Lower leg skin (tissue), 4 donors: ENCODE data around the gene MBOAT2. TPM values are rescaled to one million over a fixed set of nuclear protein-coding genes. Genes with fewer than 3 reads are reported as not detected.

ENCODE experiments used
- DNase-seq, 2 donors: peaks; one replicate each; pipeline ENCODE4 v3.0.0-alpha.2; 2019; ENCODE audit warnings: low spot score in 2 of 2
- H3K4me3 ChIP-seq: fragments of 200-600 bp; sonication (generic); 2 replicates; pipeline ENCODE4 v1.5.1; 2017; ENCODE audit warnings: mild to moderate bottlenecking, low read depth; ENCODE audit not compliant: poor library complexity, severe bottlenecking
- CTCF ChIP-seq, 3 donors: fragments of 450-650 bp; IDR thresholded peaks; one replicate each; pipeline ENCODE4 v1.5.1; 2016; ENCODE audit warnings: antibody characterized with exemption in 3 of 3, mild to moderate bottlenecking in 3 of 3, moderate library complexity in 2 of 3
- POLR2A ChIP-seq, 2 donors: fragments of 450-650 bp; IDR thresholded peaks; one replicate each; pipeline ENCODE4 v1.6.1; 2016 to 2017; ENCODE audit warnings: antibody characterized with exemption in 2 of 2, mild to moderate bottlenecking in 1 of 2, moderate library complexity in 1 of 2
- WGBS, 2 donors: methylation state at CpG; one replicate each; pipeline ENCODE4 v1.1.5; 2018; 5-methylcytosine and 5-hydroxymethylcytosine counted together
- intact Hi-C: fragments of 100-400 bp; cut with DNase I; formaldehyde crosslinking; loops from one replicate; pipeline ENCODE4 v1.15.0; 2023; ENCODE audit warnings: low total_unique reads
- total RNA-seq, 4 donors: library from RNA; depleted of rRNA; stranded (reverse); fragments of >200 nt; gene quantifications; one replicate each; pipeline ENCODE4 v1.1.0, GENCODE V29; 2016

Gene MBOAT2
- total RNA-seq, 4 donors from 2014 or later: 47.2 to 92.3 (median 76.4) TPM

- TF ChIP-seq POLR2A (IDR thresholded peaks at IDR 0.05) (no peak), CTCF (IDR thresholded peaks at IDR 0.05) (no peak)
- H3K4me3 ChIP-seq: no peak overlapping the region
- no peak for DNase-seq
- WGBS, 2 donors: 94 to 97% methylated on average over 11 of the region's 11 CpGs
- intact Hi-C loops: no loop called here
Measured at GRCh38 chr2:8986327-8986976, 17.0 kb downstream of the MBOAT2 start.

GRCh38 chr2:8985561-8986326 lies 17.7 kb downstream of the MBOAT2 start:
- no peak overlapping the region for H3K4me3 ChIP-seq
- no peak for TF ChIP-seq POLR2A (IDR thresholded peaks at IDR 0.05)
- TF ChIP-seq CTCF (IDR thresholded peaks at IDR 0.05): no peak
- 88 to 90% methylated on average over 4 of the region's 4 CpGs for WGBS, 2 donors
- intact Hi-C loops: no loop called here
- no peak for DNase-seq

GRCh38 chr2:8984855-8985254 lies 18.6 kb downstream of the MBOAT2 start:
- no peak overlapping the region for H3K4me3 ChIP-seq
- WGBS, 2 donors: 63 to 68% methylated on average over 4 of the region's 4 CpGs
- no peak for DNase-seq
- TF ChIP-seq POLR2A (IDR thresholded peaks at IDR 0.05) (no peak), CTCF (IDR thresholded peaks at IDR 0.05) (no peak)
- intact Hi-C loops: no loop called here

GRCh38 chr2:8984157-8984556 lies 19.3 kb downstream of the MBOAT2 start:
- intact Hi-C loops: no loop called here
- 59 to 72% methylated on average over 5 of the region's 5 CpGs for WGBS, 2 donors

GRCh38 chr2:8983571-8983970 lies 19.9 kb downstream of the MBOAT2 start:
- 90 to 96% methylated on average over 1 of the region's 1 CpG for WGBS, 2 donors
- no peak for TF ChIP-seq POLR2A (IDR thresholded peaks at IDR 0.05)
- no peak for TF ChIP-seq CTCF (IDR thresholded peaks at IDR 0.05)
- intact Hi-C loops: no loop called here
- no peak for DNase-seq
- no peak overlapping the region for H3K4me3 ChIP-seq

More at GRCh38 chr2:8984157-8984556, 19.3 kb downstream of the MBOAT2 start:
- H3K4me3 ChIP-seq: no peak overlapping the region
- DNase-seq: no peak
- TF ChIP-seq CTCF (IDR thresholded peaks at IDR 0.05): no peak
- TF ChIP-seq POLR2A (IDR thresholded peaks at IDR 0.05): no peak
